ENCODE data around the gene TMEM212.

- TF ChIP-seq MYC (IDR thresholded peaks at IDR 0.05; ENCODE audit: low read depth, low read length) = no peak
- no peak for TF ChIP-seq POLR2A (IDR thresholded peaks at IDR 0.05; ENCODE audit: extremely low read depth, insufficient read length)
Observed at GRCh38 chr3:171835116-171835515, 8.0 kb upstream of the TMEM212 start.

Measured in NB4 (cell line).